NCI-H69 (cell line): ENCODE data around the gene SPEN.

Source experiments
- DNase-seq: peaks from one replicate; lab custom pipeline; 2025; lab: John Stamatoyannopoulos, UW

The SPEN gene

GRCh38 chr1:15988856-15989736, 141.6 kb downstream of the SPEN start:
- no peak for DNase-seq

DNA sequence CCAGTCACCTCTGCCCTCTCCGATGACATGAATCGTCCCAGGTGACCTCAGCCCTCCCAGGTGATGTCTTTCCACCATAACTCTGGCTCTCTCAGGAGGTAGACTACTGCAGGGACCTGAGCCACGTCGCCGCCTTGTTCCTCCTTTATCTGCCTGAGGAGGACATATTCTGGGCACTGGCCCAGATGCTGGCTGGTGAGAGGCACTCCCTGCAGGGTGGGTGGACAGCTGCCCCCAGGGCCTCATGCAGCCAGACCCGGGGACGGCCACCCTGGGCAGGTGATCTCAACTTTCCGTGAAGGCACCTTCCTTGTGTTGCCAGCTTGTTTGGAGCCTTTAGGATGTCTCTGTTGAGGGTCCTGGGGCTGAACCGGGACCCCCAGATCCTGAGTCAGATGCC, 142.3 kb downstream of the SPEN start:
- DNase-seq = no peak
